Measurements from ENCODE around the gene RGS10. TPM values are rescaled to one million over a fixed set of nuclear protein-coding genes. Genes with fewer than 3 reads are reported as not detected.

The RGS10 gene
- total RNA-seq, 1 experiment from 2014 or later = 10.6 TPM

- peaks cover 3% of the 10 kb centered on the region; the same call in 1 of the 2 replicates for H3K4me1 ChIP-seq (ENCODE audit: insufficient read depth, low read length)
- H3K27ac ChIP-seq (ENCODE audit: insufficient read length, low read depth, low read length) = no peak overlapping the region
- no peaks in the 10 kb centered on the region for H3K79me1 ChIP-seq (ENCODE audit: insufficient read depth, low read depth, low read length, poor library complexity, severe bottlenecking)
- Mint-ChIP-seq H3K27ac (peak overlapping the region in 1 of 3 experiments; percentile 83; a peak in 2 of 7 replicates), H3K4me3 (no peak overlapping the region), H3K27me3 (ENCODE audit: low read depth) (no peaks in the 10 kb centered on the region), H3K4me1 (peaks cover 21 to 23% of the 10 kb centered on the region in 2 experiments), H3K9me3 (no peaks in the 10 kb centered on the region), H3K36me3 (ENCODE audit: insufficient read depth in 1 of 3, low read depth in 3 of 3) (no peaks in the 10 kb centered on the region)
- H2BK15ac ChIP-seq (ENCODE audit: low read depth, low read length) = no peak overlapping the region
- no peak overlapping the region for H3K4ac ChIP-seq (ENCODE audit: low read depth, low read length)
- H3T11ph ChIP-seq (ENCODE audit: low read length) = no peak overlapping the region
- H2BK120ac ChIP-seq (ENCODE audit: low read depth, low read length, poor library complexity, severe bottlenecking) = no peak overlapping the region
- H3K18ac ChIP-seq (ENCODE audit: insufficient read length, low read depth, low read length) = no peak overlapping the region
- no peaks in the 10 kb centered on the region for H3K79me2 ChIP-seq (ENCODE audit: insufficient read depth, low read length)
- H3K9me3 ChIP-seq (ENCODE audit: control insufficient read depth, low read depth, low read length) = no peaks in the 10 kb centered on the region
- TF ChIP-seq CTCF (conservative IDR thresholded peaks at IDR 0.05) = no peak
- no peak overlapping the region for H2BK20ac ChIP-seq (ENCODE audit: low read depth, low read length, poor library complexity, severe bottlenecking)
- H3K23ac ChIP-seq (ENCODE audit: insufficient read length, low read depth, low read length) = no peak overlapping the region
- H3K4me2 ChIP-seq (ENCODE audit: insufficient read depth, insufficient read length, low read length) = no peak overlapping the region
- no peak overlapping the region for H2AFZ ChIP-seq (ENCODE audit: low read length)
- H3K9ac ChIP-seq (ENCODE audit: extremely low read depth, insufficient read length, low read length) = no peak overlapping the region
- no peak overlapping the region for H3K56ac ChIP-seq (ENCODE audit: insufficient read length, low read depth, low read length)
- DNase-seq = no peak
- no peaks in the 10 kb centered on the region for H4K20me1 ChIP-seq (ENCODE audit: control insufficient read depth, insufficient read depth, insufficient read length)
- H4K91ac ChIP-seq (ENCODE audit: insufficient read length, low read depth, low read length) = no peak overlapping the region
- H4K8ac ChIP-seq (replicated peaks; ENCODE audit: insufficient read length, low read depth, low read length) = no peak overlapping the region
- H3K14ac ChIP-seq (ENCODE audit: insufficient read depth, low read length) = no peak overlapping the region
- no peak overlapping the region for H2BK5ac ChIP-seq (ENCODE audit: insufficient read length, low read length)
- no peak overlapping the region for H2AK5ac ChIP-seq (ENCODE audit: insufficient read length, low read length)
- H4K5ac ChIP-seq (ENCODE audit: insufficient read length, low read depth, low read length) = no peak overlapping the region
- WGBS (ENCODE audit: extremely low coverage, insufficient read length, low lambda C conversion rate) = no CpG with 5 or more reads among the region's 6 CpGs
- no peak overlapping the region for H2BK12ac ChIP-seq (ENCODE audit: insufficient read length, low read depth, low read length)
- H3K23me2 ChIP-seq (ENCODE audit: insufficient read length, low read depth, low read length, poor library complexity, severe bottlenecking) = no peaks in the 10 kb centered on the region
- no peaks in the 10 kb centered on the region for H3K27me3 ChIP-seq (ENCODE audit: insufficient read depth, low read length)
Observed at GRCh38 chr10:119521443-119522204, 20.9 kb downstream of the RGS10 start.
